Liver (tissue), 3 donors: ENCODE results near the gene SKAP1.

ENCODE experiments used
- CTCF ChIP-seq: fragments of 150-350 bp; IDR thresholded peaks from 2 replicates; pipeline ENCODE4 v1.5.1; 2017; ENCODE audit warnings: improper control_type of control experiment, low read depth, low read length; ENCODE audit not compliant: missing input control
- RAD21 ChIP-seq, 2 donors: IDR thresholded peaks; 2 replicates each; pipeline ENCODE4 v1.6.1; 2016; ENCODE audit warnings: antibody characterized with exemption in 2 of 2, mild to moderate bottlenecking in 2 of 2
- donor health status: healthy.
- donor health status: healthy.

- TF ChIP-seq CTCF (no peak), RAD21 (IDR thresholded peaks at IDR 0.05) (no peak)
Measured at GRCh38 chr17:48190871-48191270, 239.1 kb downstream of the SKAP1 start.
